Spleen (tissue), 11 donors: ENCODE results near the gene GSTA3. TPM values are rescaled to one million over a fixed set of nuclear protein-coding genes. Genes with fewer than 3 reads are reported as not detected.
"Not testable (repeated sequence)": the region's sequence is repeated elsewhere in the genome, so short reads cannot be mapped to it uniquely, and the experiment has no call there.

Experiments used
- DNase-seq: peaks from one replicate; pipeline ENCODE4 v3.0.0-alpha.2; 2020
- H3K27ac ChIP-seq, 8 donors: fragments of 200-600 bp; sonication (generic) in 7 of 8; 1 replicate in 4 of 8; 2 replicates in 4 of 8; pipeline versions ENCODE4 v1.5.0 to v1.8.0; 2016 to 2021; ENCODE audit warnings: inconsistent platforms in 4 of 8, mild to moderate bottlenecking in 4 of 8, moderate library complexity in 1 of 8
- H3K27me3 ChIP-seq, 7 donors: fragments of 200-600 bp; sonication (generic) in 6 of 7; replicated peaks in 1 of 7; 1 replicate in 4 of 7; 2 replicates in 3 of 7; pipeline versions ENCODE4 v1.5.0 to v1.8.0; 2016 to 2021; ENCODE audit warnings: inconsistent platforms in 3 of 7, mild to moderate bottlenecking in 1 of 7
- H3K36me3 ChIP-seq, 6 donors: fragments of 200-600 bp; sonication (generic) in 5 of 6; 1 replicate in 4 of 6; 2 replicates in 2 of 6; pipeline versions ENCODE4 v1.5.0 to v1.8.0; 2016 to 2021; ENCODE audit warnings: inconsistent platforms in 2 of 6
- H3K4me1 ChIP-seq, 6 donors: fragments of 200-600 bp; sonication (generic) in 5 of 6; 1 replicate in 3 of 6; 2 replicates in 3 of 6; pipeline versions ENCODE4 v1.5.0 to v1.8.0; 2016 to 2021; ENCODE audit warnings: inconsistent platforms in 3 of 6
- H3K4me3 ChIP-seq, 8 donors: fragments of 200-600 bp; sonication (generic) in 7 of 8; 1 replicate in 4 of 8; 2 replicates in 4 of 8; pipeline versions ENCODE4 v1.5.0 to v1.8.0; 2016 to 2021; ENCODE audit warnings: inconsistent platforms in 4 of 8, mild to moderate bottlenecking in 4 of 8, moderate library complexity in 2 of 8
- H3K9me3 ChIP-seq, 8 donors: fragments of 200-600 bp; sonication (generic) in 7 of 8; 1 replicate in 4 of 8; 2 replicates in 4 of 8; pipeline versions ENCODE4 v1.5.0 to v1.8.0; 2016 to 2021; ENCODE audit warnings: inconsistent platforms in 4 of 8
- CTCF ChIP-seq, 11 experiments: fragments of 200-600 bp in 7 of 11; fragments of 450-650 bp in 4 of 11; sonication (generic) in 4 of 11; IDR thresholded peaks in 8 of 11; conservative IDR thresholded peaks in 3 of 11; 1 replicate in 7 of 11; 2 replicates in 4 of 11; pipeline versions ENCODE4 v1.4.0 to v1.8.0; 2016 to 2021; ENCODE audit warnings: antibody characterized with exemption in 11 of 11, inconsistent platforms in 4 of 11, mild to moderate bottlenecking in 1 of 11
- POLR2A ChIP-seq, 3 donors: fragments of 450-650 bp; IDR thresholded peaks; one replicate each; pipeline ENCODE4 v1.5.1; 2017; ENCODE audit warnings: antibody characterized with exemption in 3 of 3, mild to moderate bottlenecking in 1 of 3
- POLR2AphosphoS5 ChIP-seq, 3 donors: sonication (generic); formaldehyde crosslinking; IDR thresholded peaks; one replicate each; pipeline ENCODE4 v1.5.1; 2017; ENCODE audit warnings: antibody characterized with exemption in 3 of 3
- WGBS, 5 donors: extraction: QIAGEN DNeasy Blood & Tissue Kit in 3 of 5; methylation state at CpG; one replicate each; pipeline versions ENCODE4 v1.1.5 to v1.1.7; 2013 to 2018; 5-methylcytosine and 5-hydroxymethylcytosine counted together
- intact Hi-C: fragments of 100-400 bp; cut with DNase I; formaldehyde crosslinking; loops from one replicate; pipeline ENCODE4 v1.15.0; 2023; ENCODE audit warnings: low total_unique reads
- polyA plus RNA-seq, 3 donors: library from polyadenylated mRNA; stranded (reverse); fragments of 200-250 nt; gene quantifications; one replicate each; pipeline ENCODE4 v1.2.1, GENCODE V29; 2013
- total RNA-seq, 7 donors: library from RNA; depleted of rRNA in 3 of 7; stranded (reverse); fragments of >200 nt in 3 of 7; fragmentation: NEBNext Ultra II Directional in 4 of 7; extraction: Animal tissue kit (Norgen Biotek cat#: 25700) in 4 of 7; gene quantifications; one replicate each; pipeline versions ENCODE4 v1.1.0 to v1.2.1, GENCODE V29; 2016 to 2021
- donor health status: healthy with polysubstance abuse.
- donor health status: DM: no; HTN: no; CAD: no; lungs with moderate emphysema.
- donor health status: DM: no; HTN: no; CAD: no.
- donor health status: Bipolar disorder and iron deficiency.
- donor health status: healthy.
- donor health status: DM: no; HTN: no; CAD: no.
- donor health status: DM: yes; HTN: yes; CAD: no.

Gene GSTA3
- total and polyA plus RNA-seq, 10 donors = not detected

DNA sequence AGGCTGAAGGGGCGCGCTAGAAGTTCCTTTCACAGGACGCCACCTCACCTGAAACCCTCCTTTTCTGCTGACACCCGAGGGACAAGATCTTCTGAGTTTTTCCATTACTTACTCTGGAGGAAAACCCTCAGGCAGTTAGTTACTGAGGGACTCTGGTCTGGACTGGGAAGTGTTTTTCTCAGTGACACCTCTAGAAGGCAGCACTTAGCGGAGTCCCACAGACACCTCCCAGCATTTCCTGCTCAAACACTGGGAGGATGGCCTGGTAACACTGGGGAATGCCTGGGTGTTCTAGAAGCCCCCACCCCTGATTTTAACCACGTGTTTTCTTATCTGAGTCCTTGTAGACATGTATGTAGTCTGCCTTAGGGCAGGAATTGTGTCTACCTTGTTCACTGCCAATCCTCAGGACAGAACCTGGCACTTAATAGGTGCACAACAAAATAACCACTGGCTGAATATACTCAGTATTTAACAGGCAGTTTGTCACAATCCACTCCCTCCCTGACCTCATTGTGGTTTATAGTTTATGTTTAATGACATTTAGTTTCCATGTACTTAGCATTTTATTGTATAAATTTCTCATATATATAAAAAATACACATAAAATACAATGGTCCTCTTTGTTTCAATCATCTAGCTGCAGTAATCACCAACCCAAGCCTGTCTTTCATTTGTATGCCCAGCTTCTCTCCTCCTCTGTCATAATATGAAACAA, 4.8 kb downstream of the GSTA3 start:
- intact Hi-C loops = no loop called here
- peaks cover 0 to 9% (median 0%) of the 10 kb centered on the region in 7 donors for H3K27me3 ChIP-seq
- no peak for DNase-seq
- H3K27ac ChIP-seq = no peak overlapping the region
- TF ChIP-seq POLR2AphosphoS5 (IDR thresholded peaks at IDR 0.05) (no peak), POLR2A (IDR thresholded peaks at IDR 0.05) (no peak), CTCF (IDR thresholded peaks at IDR 0.05 in 8 of 11, conservative IDR thresholded peaks at IDR 0.05 in 3 of 11) (no peak)
- 66 to 75% (median 71%) methylated on average over 6 of the region's 6 CpGs for WGBS, 5 donors
- H3K36me3 ChIP-seq = no peaks in the 10 kb centered on the region
- H3K9me3 ChIP-seq = peaks cover 0 to 3% (median 0%) of the 10 kb centered on the region in 8 donors
- H3K4me1 ChIP-seq = peaks cover 0 to 1% (median 0%) of the 10 kb centered on the region in 6 donors
- H3K4me3 ChIP-seq = no peak overlapping the region

DNA sequence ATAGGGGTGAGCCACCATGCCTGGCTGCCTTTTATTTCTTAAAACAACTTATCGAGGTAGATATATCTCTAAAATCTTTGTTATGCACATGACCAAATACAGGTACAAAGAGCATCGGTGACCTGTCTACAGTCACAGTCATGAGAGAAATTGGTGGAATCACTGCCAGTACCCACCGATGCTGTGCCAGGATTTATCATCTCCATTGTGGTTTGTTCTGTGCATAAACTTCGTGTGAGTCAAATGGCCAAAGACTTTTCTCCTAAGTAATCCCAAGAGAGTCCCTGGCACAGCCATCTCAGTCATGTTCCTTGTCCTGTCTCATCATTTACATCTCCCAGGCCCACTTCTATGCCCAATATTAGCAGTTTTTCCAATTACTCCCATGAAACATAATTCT, 9.0 kb downstream of the GSTA3 start:
- no peak overlapping the region for H3K4me3 ChIP-seq
- H3K4me1 ChIP-seq = no peaks in the 10 kb centered on the region
- H3K27me3 ChIP-seq = peaks cover 0 to 9% (median 0%) of the 10 kb centered on the region in 7 donors
- peaks cover 0 to 11% (median 0%) of the 10 kb centered on the region in 8 donors for H3K9me3 ChIP-seq
- WGBS, 5 donors = 84 to 99% (median 91%) methylated on average over 4 of the region's 4 CpGs
- intact Hi-C loops = no loop called here
- no peak for TF ChIP-seq CTCF (IDR thresholded peaks at IDR 0.05 in 8 of 11, conservative IDR thresholded peaks at IDR 0.05 in 3 of 11)
- no peak for TF ChIP-seq POLR2AphosphoS5 (IDR thresholded peaks at IDR 0.05)
- TF ChIP-seq POLR2A (IDR thresholded peaks at IDR 0.05) = no peak
- H3K36me3 ChIP-seq = no peaks in the 10 kb centered on the region
- no peak for DNase-seq
- no peak overlapping the region for H3K27ac ChIP-seq

DNA sequence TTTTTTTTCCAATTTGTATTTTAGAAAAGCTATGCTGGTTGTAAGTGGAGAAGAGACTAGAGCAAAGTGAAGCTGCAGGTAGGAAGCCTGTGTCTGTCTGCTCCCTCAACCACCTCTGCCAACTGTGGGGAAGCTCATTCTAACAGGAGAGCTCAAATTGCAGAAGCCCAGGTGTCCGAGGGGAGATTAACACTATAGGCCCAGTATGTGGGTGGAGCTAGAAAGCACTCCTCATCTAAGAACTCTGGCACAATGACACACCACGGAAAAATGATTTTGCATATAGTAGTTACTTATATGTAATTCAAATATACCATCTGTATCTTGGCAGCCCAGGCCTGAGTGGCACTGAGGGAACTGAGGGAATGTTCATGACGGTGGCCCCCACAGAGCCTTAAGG, 13.7 kb downstream of the GSTA3 start:
- H3K36me3 ChIP-seq, H3K4me3 ChIP-seq, intact Hi-C loops, DNase-seq, H3K4me1 ChIP-seq, H3K27me3 ChIP-seq, H3K27ac ChIP-seq: not testable (repeated sequence)
- peaks cover 0 to 11% (median 0%) of the 10 kb centered on the region in 8 donors for H3K9me3 ChIP-seq
- 72 to 85% (median 79%) methylated on average over 3 of the region's 3 CpGs for WGBS, 5 donors

DNA sequence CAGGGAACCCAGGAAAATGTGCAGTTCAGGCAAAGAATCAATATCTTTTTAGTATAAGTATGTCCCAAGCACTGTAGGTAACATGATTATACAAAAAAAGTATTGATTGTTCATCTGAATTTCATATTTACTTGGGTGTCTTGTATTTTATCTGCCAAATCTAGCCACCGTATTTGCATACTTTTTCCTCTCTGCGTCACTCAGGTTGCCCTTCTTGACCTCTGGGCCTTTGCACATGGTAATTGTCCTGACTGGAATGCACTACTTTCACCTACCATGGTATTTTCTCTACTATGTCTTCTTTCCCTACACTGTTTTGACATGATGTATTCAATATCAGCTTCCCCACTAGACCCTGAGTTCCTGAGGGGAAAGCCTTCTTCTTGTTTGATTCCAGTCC, 15.2 kb downstream of the GSTA3 start:
- peaks cover 0 to 11% (median 0%) of the 10 kb centered on the region in 8 donors for H3K9me3 ChIP-seq
- no peaks in the 10 kb centered on the region for H3K36me3 ChIP-seq
- H3K27me3 ChIP-seq = no peaks in the 10 kb centered on the region
- no peak overlapping the region for H3K27ac ChIP-seq
- no peak for TF ChIP-seq POLR2A (IDR thresholded peaks at IDR 0.05)
- TF ChIP-seq POLR2AphosphoS5 (IDR thresholded peaks at IDR 0.05) = no peak
- TF ChIP-seq CTCF (IDR thresholded peaks at IDR 0.05 in 8 of 11, conservative IDR thresholded peaks at IDR 0.05 in 3 of 11) = no peak
- WGBS, 5 donors = 80 to 90% (median 85%) methylated on average over 2 of the region's 2 CpGs
- H3K4me3 ChIP-seq = no peak overlapping the region
- intact Hi-C loops = no loop called here
- H3K4me1 ChIP-seq = no peaks in the 10 kb centered on the region
- no peak for DNase-seq
